ENCODE measurements around the gene APLP1.

DNA sequence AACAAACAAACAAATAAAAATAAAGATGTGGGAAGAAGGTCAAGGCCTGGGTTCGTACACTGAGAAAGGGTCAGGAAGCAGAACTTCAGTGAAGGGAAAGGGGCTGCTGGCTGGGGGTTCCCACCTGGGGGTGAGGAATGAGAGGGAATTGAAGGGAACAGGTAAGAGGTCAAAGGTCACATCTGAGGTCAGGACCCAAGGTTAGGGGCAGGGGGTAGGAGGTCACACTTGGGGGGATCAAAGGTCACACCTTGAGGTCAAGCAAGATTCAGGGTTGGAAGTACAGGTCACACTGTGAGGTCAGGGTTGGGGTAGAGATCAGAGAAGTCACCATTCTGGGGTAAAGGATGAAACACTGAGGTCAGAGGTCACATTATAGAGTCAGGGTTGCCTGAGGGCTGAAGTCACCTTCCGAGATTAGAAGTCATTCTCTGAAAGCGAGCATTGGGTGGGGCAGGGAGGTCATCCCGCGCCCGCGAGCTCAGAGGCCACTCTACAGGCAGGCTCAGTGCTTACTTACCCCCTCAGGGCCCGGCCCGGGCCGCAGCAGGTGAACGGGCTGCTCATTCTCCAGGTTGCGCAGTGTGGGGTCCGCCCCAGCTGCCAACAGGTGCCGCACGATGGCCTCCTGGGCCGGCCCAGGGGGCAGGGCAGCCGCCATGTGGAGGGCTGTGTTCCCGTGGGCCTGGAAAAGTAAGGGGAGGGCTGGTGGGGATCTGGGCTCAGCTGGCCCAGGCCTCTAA, 21.2 kb downstream of the APLP1 start:
- TF ChIP-seq, protein P1, sequence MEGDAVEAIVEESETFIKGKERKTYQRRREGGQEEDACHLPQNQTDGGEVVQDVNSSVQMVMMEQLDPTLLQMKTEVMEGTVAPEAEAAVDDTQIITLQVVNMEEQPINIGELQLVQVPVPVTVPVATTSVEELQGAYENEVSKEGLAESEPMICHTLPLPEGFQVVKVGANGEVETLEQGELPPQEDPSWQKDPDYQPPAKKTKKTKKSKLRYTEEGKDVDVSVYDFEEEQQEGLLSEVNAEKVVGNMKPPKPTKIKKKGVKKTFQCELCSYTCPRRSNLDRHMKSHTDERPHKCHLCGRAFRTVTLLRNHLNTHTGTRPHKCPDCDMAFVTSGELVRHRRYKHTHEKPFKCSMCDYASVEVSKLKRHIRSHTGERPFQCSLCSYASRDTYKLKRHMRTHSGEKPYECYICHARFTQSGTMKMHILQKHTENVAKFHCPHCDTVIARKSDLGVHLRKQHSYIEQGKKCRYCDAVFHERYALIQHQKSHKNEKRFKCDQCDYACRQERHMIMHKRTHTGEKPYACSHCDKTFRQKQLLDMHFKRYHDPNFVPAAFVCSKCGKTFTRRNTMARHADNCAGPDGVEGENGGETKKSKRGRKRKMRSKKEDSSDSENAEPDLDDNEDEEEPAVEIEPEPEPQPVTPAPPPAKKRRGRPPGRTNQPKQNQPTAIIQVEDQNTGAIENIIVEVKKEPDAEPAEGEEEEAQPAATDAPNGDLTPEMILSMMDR (IDR thresholded peaks at IDR 0.05; ENCODE audit: extremely low read depth in 1 of 2, insufficient read depth in 1 of 2, low read depth in 1 of 2, low read length in 2 of 2) = no peak
- TF ChIP-seq, protein P2, sequence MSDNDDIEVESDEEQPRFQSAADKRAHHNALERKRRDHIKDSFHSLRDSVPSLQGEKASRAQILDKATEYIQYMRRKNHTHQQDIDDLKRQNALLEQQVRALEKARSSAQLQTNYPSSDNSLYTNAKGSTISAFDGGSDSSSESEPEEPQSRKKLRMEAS (IDR thresholded peaks at IDR 0.05; ENCODE audit: insufficient read depth, insufficient read length) = no peak
- TF ChIP-seq EZH2 (IDR thresholded peaks at IDR 0.05; ENCODE audit: borderline replicate concordance, low read depth, low read length, severe bottlenecking) (no peak), GATA2 (IDR thresholded peaks at IDR 0.05; ENCODE audit: insufficient read depth, insufficient read length, low read depth, low read length) (no peak), POLR2AphosphoS5 (IDR thresholded peaks at IDR 0.05; ENCODE audit: insufficient read depth, low read depth, low read length) (no peak)
